ENCODE results near the gene S100A16. TPM values are rescaled to one million over a fixed set of nuclear protein-coding genes. Genes with fewer than 3 reads are reported as not detected.

The S100A16 gene
- total and polyA plus RNA-seq, 4 donors: 70.6 to 182 (median 141) TPM

DNA sequence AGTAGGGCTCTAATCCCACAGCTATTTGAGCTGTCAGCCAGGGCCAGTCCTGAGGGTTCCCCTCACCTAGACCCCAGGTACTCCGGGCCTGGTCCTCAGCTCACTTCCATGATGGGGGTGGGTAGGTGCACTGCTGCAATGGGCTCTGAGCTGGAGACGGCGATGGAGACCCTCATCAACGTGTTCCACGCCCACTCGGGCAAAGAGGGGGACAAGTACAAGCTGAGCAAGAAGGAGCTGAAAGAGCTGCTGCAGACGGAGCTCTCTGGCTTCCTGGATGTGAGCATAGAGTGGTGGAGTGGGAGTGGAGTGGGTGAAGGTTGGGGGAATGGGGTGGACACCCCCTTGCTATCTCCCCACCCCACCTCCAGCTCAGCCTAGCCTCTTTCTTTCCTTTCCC lies 17.4 kb upstream of the S100A16 start:
- H3K27ac ChIP-seq (ENCODE audit: low read depth in 1 of 2, low read length in 1 of 2): peak overlapping the region; percentile 13 to 46
- TF ChIP-seq CTCF (IDR thresholded peaks at IDR 0.05; ENCODE audit: control extremely low read depth, extremely low read depth): no peak
- peaks cover 9 to 37% (median 21%) of the 10 kb centered on the region in 5 donors for H3K4me1 ChIP-seq (ENCODE audit: control insufficient read depth in 5 of 5, insufficient read depth in 5 of 5, low read length in 5 of 5)
- no peaks in the 10 kb centered on the region for H3K27me3 ChIP-seq (ENCODE audit: control insufficient read depth in 3 of 3, insufficient read depth in 3 of 3, low read length in 2 of 3)
- WGBS, 2 donors: 83 to 87% methylated on average over 7 of the region's 7 CpGs
- H3K36me3 ChIP-seq (ENCODE audit: control insufficient read depth in 4 of 4, insufficient read depth in 4 of 4, low read length in 4 of 4): peaks cover 0 to 3% (median 0%) of the 10 kb centered on the region in 4 donors
- no peak for ATAC-seq (ENCODE audit: insufficient read depth, low FRiP score)
- H3K9ac ChIP-seq (ENCODE audit: insufficient read depth in 1 of 2, low read length in 2 of 2): no peak overlapping the region
- no peak for DNase-seq
- no peaks in the 10 kb centered on the region for H3K9me3 ChIP-seq (ENCODE audit: control insufficient read depth in 4 of 4, insufficient read depth in 3 of 4, low read length in 3 of 4)
- H3K4me3 ChIP-seq: no peak overlapping the region

DNA sequence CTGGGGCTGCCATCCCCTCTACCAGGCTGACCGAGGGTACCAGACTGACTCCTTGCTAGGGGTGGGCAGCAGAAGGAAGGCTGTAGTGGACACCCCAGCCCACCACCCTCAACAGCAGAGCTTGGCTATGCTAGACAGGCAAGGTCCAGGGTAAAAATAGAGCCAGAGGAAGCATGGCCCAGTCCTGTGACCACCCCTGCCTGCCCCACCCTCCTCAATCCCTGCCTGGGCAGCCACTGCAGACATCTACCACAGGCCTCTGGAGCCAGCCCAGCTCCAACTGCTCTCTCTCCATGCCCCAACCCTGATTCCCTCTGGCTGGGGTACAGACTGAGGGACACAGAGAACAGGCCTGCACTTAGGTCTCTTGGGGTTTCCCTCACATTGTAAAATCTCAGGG lies 17.0 kb upstream of the S100A16 start:
- Histone ChIP-seq H3K4me1 (ENCODE audit: control insufficient read depth in 5 of 5, insufficient read depth in 5 of 5, low read length in 5 of 5) (peaks cover 9 to 34% (median 21%) of the 10 kb centered on the region in 5 donors), H3K4me3 (no peak overlapping the region), H3K27ac (ENCODE audit: low read depth in 1 of 2, low read length in 1 of 2) (peak overlapping the region; percentile 46 to 48), H3K9me3 (ENCODE audit: control insufficient read depth in 4 of 4, insufficient read depth in 3 of 4, low read length in 3 of 4) (no peaks in the 10 kb centered on the region), H3K9ac (ENCODE audit: insufficient read depth in 1 of 2, low read length in 2 of 2) (no peak overlapping the region), H3K36me3 (ENCODE audit: control insufficient read depth in 4 of 4, insufficient read depth in 4 of 4, low read length in 4 of 4) (peaks cover 0 to 3% (median 1%) of the 10 kb centered on the region in 4 donors), H3K27me3 (ENCODE audit: control insufficient read depth in 3 of 3, insufficient read depth in 3 of 3, low read length in 2 of 3) (no peaks in the 10 kb centered on the region)
- no peak for DNase-seq
- no peak for TF ChIP-seq CTCF (IDR thresholded peaks at IDR 0.05; ENCODE audit: control extremely low read depth, extremely low read depth)
- 94 to 100% methylated on average over 1 of the region's 1 CpG for WGBS, 2 donors
- ATAC-seq (ENCODE audit: insufficient read depth, low FRiP score): no peak

DNA sequence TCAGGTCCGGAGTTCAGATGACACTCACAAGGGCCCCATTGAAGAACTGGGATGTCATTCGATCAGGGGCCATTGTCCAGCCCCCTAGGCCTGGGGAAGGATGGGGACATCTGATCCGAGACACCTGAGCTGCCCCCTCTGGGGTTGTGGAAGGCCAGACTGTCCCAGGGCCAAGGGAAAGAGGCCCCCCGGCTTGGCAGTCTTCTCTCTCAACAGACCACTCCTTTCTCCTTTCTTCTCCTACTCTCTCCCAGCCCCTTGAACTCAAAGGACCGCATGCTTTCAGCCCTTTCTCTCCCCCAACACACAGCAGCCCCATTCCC lies 16.4 kb upstream of the S100A16 start:
- Histone ChIP-seq H3K4me3 (no peak overlapping the region), H3K27ac (ENCODE audit: low read depth in 1 of 2, low read length in 1 of 2) (peak overlapping the region; percentile 21), H3K36me3 (ENCODE audit: control insufficient read depth in 4 of 4, insufficient read depth in 4 of 4, low read length in 4 of 4) (peaks cover 0 to 4% (median 1%) of the 10 kb centered on the region in 4 donors), H3K9ac (ENCODE audit: insufficient read depth in 1 of 2, low read length in 2 of 2) (no peak overlapping the region), H3K4me1 (ENCODE audit: control insufficient read depth in 5 of 5, insufficient read depth in 5 of 5, low read length in 5 of 5) (peaks cover 9 to 33% (median 21%) of the 10 kb centered on the region in 5 donors), H3K27me3 (ENCODE audit: control insufficient read depth in 3 of 3, insufficient read depth in 3 of 3, low read length in 2 of 3) (no peaks in the 10 kb centered on the region), H3K9me3 (ENCODE audit: control insufficient read depth in 4 of 4, insufficient read depth in 3 of 4, low read length in 3 of 4) (no peaks in the 10 kb centered on the region)
- 86 to 99% methylated on average over 4 to 5 of the region's 5 CpGs for WGBS, 2 donors
- no peak for DNase-seq
- TF ChIP-seq CTCF (IDR thresholded peaks at IDR 0.05; ENCODE audit: control extremely low read depth, extremely low read depth): no peak
- ATAC-seq (ENCODE audit: insufficient read depth, low FRiP score): no peak

Measured in lung (tissue), 12 donors.